Stimulated activated CD8-positive, alpha-beta memory T cell treated with anti-CD3 and anti-CD28 coated beads, Interleukin-4, amount 100 ng/mL, for 24 hours (primary cell): ENCODE data around the gene PDE2A.

Experiments used
- DNase-seq: peaks from one replicate; pipeline ENCODE4 v3.0.0-alpha.2; 2020; ENCODE audit warnings: low read depth

The PDE2A gene

DNA sequence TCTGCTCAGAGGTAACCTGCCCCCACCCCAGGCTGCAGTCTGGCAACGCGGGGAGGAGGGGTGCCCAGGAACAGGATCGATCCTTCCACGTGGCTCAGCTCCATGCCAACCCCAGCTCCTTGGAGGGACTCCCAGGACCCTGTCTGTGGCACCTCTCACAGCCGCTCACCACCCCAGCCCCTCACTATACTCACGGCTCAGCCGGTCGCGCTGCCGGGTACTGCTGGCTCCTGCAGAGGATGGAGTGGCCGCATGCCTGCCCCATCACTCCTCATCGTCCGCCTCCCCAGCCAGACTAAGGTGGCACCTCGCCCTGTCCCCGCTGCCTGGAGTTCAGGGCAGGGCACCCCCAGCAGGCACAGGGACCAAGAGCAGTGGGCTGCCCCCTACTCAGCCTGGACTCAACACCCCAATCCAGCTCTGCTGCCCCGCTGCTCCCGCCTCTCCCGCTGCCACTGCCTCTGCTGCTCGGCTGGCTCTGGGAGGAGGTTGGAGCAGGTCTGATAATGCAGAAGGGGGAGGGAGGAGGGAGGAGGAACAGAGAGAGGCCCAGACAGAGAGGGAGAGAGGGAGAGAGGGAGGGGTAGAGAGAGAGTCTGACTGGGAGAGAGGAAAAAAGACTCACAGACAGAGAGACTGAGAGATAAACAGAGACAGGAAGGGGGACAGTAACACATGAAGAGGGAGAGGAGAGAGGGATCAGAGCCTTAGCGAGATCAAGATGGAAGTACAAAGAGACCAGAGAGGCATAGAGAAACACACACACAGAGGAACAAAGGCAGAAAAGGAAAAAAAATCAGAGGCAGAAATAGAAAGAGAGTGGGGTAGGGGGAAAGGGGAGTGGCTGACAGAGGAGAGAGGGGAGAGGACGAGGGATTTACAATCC, at the start of gene PDE2A:
PDE2A (minus strand) TSS at position 480 of the 886 bp plus-strand sequence; CDS start at position 265, 215 bp downstream.
- no peak for DNase-seq

DNA sequence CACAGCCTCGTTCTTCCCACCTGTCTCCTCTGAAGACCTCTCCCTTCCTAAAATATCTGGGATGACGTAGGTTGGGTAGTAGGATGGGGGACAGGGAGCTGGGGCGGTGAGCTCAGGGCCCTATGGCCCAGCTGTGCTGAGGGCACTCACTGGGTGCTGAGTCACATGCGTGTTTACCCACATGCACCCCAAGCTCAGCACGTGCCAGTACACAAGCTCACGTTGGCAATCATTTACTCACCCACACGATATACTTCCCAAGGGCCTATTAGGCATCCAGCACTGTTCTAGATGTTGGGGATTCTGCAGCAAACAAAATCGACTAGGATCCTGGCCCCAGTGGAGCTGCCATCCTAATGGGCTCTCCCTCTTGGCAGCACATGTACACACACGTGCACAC, 49.3 kb upstream of the PDE2A start:
- DNase-seq, result no peak

DNA sequence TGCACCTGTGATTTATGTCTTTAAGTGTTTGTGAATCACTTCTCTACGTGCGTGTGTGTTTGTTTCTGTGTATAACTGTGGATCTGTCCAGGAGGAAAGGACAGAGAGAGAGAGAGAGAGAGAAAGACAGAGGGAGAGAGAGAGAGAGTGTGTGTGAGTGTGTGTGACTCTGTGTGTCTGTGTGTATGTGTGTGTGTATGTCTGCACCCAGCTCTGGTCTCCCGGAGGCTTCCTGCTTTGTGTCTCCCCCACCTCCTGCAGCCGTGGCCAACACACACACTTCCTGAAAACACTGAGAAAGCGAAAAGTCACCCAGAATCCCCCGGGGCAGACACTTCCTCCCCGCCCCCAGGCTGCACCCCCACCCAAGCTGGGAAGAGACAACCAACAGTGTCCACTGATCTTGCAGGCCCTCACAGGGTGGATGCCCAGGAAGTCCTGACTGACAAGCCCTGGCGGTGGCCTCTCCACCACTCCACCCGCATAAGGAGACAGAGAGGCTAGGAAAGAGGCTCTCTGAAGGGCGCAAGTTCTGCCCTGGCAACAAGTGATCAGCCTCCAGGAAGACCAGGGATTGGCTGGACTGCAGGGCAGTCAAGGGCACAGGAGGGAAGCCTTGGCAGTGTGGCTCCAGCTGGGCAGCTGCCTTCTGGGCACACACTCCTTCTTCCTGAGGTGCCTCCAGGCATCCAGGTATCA, 48.0 kb upstream of the PDE2A start:
- peak; percentile 64 for DNase-seq

DNA sequence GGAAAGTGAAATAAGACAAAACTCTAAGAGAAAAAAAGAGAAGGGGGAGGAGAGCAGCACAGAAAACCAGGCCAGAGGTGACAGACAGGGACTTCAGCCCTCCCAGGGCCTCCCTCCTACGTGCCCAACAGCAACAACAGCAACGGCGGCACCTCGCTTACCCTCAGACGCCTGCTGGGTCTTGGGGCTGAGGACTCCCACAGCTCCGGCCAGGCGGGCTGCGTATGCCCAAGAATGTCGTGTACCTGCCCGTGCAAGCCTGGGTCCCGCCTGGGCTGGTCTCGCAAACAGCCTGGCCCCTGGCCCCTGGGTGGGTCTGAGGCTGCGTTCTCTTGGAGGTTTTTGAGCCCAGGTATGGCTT, 47.4 kb upstream of the PDE2A start:
- peak; percentile 24 for DNase-seq

DNA sequence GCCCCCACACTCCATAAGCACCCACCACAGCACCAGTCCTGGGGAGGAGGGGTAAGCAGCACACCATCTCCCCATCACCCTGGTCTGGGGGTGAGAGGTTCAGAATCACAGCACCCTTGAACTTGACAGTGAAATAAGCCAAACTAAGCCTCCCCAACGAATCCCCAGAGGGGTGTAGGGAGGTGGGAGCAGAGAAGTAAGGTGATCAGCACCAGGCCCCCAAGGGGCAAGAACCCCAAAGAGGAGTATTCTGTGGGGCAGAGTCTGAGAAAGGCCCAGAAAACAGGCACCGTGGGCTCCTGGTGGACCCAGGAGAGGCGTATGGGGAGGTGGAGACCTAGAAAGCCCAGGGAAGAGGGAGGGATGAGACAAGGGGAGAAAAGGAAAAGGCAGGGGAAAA, 47.1 kb upstream of the PDE2A start:
- DNase-seq, result no peak

DNA sequence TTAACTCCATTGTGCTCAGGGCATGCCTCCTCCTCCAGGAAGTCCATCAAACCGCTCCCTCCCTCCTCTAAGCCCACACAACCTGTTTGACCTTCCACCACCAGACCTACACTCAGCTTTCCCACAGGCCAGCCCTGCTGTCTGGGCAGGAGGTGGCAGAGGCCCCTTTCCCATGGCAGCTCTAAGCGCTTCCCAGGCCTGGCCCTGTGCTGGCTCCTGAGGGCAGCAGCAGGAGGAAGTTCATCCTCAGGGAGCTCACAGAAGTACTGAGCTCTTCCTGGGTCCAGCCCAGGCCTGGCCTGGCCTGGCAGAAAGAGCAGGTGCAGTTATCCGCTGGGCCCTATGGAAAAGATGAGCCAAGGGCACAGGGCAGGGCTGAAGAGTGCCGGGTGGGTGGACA, 46.6 kb upstream of the PDE2A start:
- no peak for DNase-seq

DNA sequence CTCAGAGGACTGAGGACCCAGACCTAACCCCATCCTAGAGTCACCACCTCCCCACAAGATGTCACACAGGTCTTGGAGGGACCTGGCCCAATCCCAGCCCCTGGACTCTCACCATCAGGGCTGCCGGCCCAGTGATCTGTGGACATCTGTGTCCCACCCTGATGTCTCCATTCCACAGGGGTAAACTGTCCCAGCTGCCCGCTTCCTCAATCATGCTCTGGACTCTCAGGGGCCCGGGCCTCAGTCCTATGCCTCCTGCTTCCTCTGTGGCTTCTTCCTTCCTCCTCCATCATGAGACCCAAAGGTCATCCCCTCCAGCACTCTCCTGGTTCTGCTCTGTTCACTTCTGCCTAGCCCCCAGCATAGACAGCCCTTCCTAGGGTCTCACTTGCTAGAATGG, 45.8 kb upstream of the PDE2A start:
- DNase-seq, result no peak

DNA sequence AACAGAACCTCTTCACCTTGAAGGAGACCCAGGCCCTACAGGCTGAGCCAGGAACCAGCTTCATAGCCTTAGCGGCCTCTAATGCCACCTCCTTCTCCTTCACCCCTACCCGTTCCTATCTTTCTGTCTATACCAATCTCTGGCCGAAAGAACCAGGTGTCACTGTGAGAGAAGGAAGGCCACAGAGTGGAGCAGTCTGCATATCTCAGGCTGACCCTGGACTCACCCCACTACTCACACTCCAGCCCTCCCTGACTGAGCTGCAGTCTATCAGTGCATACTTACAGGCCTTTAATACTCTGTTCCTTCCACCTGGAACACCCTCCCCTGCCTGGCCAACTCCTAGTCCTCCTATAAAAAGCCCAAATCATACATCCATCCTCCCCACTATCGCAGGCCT, 45.3 kb upstream of the PDE2A start:
- no peak for DNase-seq

DNA sequence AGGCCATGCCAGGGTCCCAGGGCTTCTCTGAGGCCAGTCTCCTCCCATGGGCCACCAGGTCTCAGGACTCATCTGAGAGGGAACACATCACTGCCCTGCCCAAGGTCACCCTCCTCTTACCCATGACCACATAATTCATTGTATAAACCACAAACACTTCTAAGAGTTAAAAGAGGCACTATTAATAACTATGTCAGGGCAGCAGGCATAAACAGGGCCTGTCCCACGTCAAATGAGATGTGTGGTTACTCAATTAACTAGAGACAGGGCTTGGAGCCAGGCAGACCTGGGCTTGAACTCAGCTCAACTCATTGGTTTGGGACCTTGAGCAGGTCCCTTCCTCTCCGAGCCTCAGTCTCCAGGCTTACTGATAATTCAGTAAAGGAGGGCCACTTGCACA, 44.9 kb upstream of the PDE2A start:
- no peak for DNase-seq

DNA sequence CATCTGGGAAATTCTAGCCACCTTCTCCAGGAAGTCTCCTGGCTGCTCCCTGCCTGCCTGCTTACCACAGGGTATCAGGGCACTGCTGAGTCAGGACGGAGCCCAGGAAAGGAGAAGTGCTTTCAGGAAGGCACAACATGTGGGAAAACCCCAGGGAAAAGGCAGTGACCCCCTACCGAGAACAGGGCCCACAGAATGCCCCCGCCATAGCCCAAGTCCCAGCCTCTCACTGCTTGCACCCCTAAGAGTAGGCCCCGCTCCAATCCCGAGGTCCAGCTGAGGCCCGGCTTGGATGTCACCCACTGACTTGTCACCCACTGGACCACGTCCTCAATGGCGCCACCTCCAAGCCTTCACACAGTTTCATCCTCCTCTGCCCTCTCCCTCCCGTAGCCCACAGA, 43.9 kb upstream of the PDE2A start:
- DNase-seq, result no peak

DNA sequence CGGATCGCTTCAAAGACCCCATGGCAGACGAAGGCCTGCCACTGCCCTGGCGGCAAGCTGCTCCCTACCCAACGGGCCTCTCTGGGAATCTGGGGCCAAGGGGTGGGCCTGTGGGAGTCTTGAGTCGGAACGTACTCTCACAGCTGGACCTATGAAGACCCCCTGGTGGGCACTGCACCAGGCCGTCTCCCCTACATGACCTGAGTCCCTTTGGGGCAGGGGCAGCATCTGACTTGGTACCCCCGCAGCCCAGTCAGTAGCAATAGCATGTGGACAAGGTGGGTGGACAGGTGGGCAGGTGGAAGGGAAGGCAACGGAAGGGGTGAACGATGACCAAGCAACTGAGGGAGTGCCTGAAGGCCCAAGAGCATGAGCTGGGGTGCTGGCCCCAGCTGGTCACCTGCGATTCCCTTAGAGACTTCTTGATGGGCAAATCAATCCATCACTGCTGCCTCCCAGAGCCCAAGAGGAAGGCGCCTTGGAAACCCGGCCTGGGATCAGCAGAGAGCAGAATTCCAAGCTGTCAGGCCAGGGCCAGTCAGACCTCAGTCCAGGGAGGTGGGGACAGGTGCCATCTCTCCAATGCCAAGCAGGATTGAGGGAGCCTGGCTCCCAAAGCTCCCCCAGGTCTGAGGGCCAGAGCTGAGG, 42.7 kb upstream of the PDE2A start:
- DNase-seq, result no peak

DNA sequence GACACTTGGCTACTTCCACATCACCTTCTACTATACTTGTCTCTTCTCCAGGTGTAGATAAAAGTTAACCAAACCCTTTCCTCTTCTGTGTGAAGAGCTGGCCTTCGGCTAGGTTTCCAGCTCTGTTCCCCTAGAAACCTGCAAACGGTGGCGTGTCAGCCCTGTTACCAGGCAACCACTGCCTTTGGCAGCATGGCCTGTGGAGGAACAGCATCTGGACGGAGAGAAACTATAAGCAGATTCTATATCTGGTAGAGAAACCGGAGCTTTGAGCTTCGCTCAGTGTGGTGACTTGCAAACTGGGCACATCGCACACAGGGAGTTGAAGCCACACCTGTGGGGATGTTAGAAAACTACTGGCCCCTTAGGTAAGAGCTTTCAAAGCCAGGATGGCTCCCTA, 42.1 kb upstream of the PDE2A start:
- no peak for DNase-seq

DNA sequence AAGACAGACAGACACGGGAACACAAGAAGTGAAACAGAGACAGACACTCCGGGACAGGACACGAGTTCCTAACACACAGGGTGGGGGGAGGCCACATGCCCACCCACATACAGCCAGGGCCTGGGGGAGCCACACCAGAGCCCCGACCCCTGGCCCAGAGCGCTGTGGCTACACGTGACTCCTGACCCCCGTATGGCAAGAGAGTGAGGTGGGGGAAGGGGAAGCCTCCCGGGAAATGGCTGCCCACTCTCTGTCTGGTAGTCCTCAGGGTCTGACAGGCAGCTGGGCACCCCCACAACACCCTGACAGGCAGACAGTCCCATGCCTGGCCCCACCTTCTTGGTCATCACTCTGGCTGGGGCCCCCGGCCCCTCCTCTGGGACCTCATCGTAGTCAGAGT, 38.6 kb upstream of the PDE2A start:
- no peak for DNase-seq

DNA sequence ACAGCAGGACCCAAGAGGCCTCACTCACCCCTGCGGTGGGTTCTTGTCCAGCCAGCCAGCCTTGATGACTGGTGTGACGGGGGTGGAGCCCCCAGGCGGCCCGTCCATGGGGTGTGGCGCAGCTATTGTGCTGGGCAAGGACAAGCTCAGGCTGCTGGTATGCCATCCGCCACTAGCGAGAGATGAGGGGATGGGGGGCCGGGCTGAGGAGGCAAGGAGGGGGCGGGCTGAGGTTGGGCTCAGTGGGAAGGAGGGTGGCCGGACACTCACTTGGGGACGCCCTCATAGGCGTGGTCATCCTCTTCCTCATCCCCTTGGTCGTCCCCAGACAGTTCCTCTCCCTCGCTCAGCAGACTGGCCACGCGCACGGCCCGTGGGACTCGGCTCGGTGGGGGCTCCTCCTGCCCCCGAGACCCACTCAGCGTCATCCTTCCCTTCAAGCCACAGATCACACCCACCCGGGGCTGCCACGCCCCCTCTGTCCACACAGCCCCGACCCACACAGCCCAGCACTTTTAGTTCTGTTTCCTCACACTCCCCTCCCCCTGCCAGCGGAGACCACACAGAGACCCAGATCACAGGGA, 38.0 kb upstream of the PDE2A start:
- DNase-seq, result no peak

DNA sequence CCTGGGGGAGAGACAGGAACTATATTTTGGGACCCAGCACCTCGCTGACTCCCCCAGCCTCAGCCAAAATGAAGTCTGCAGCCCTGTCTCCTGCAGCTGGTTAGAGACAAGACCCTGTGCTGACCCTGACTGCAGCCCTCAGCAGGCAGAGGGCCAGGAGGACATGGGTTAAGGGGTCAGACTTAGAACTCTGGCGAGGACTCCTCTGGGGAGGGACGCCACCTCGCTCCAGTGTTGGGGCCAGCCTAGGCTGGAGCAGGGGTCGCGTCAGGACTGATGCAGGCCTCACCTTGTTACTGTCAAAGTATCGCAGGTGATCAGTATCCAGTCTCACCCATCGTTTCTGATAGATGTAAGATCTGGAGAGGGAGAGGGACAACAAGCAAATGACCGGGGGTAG, 36.9 kb upstream of the PDE2A start:
- no peak for DNase-seq

DNA sequence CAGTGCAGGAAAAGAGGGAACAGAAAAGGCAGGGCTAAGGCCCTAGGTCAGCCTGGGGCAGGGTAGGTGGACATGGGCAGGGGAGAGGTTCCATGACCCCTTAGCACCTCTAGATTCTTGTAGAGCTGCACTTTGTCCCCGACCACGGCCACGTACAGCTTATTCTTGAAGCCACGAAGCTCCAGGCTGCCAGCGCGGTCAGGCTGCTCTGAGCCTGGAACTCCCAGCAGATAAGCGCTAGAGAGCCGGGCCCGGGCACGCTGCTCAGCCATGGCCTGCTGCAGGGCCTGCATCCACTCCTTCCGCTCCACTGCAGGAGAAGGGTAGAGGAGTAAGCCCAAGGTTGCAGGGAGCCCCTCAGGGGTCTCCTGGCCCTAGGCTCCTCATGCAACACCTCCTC, 36.1 kb upstream of the PDE2A start:
- DNase-seq, result no peak

DNA sequence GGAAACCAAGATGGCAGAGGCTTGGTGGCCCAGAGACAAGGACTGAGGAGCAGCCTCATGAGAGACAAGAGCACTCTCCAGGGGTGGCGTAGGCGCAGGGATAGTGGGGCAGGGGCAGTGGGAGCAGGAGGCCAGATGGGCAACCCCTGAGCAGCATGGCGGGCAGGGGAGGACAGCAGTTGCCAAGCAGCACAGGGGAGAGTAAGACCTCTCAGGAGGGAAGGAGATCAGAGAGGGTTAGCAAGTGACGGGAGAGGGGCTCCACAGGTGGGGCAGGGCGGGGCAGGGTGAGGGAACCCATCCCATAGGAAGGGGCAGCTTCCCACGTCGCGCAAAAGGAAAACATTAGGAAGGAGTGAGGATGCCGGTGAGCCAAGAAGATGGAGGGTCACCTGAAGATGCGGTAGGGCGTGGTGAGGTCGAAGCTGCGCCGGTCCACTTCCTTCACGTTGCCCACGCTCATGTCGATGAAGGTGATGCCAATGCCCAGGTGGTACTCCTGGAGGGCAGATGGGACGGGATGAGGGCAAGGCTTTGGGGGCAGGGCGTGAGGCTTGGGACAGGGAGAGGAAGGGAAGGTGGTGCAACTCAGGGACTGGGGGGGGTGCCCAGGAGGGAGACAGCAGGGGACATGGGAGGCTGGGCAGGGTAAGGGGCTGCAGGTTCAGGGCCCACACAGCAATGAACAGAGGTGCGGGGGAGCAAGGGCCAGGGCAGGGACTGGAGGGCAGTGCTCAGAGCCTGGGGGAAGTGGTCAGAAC, 35.4 kb upstream of the PDE2A start:
- no peak for DNase-seq

DNA sequence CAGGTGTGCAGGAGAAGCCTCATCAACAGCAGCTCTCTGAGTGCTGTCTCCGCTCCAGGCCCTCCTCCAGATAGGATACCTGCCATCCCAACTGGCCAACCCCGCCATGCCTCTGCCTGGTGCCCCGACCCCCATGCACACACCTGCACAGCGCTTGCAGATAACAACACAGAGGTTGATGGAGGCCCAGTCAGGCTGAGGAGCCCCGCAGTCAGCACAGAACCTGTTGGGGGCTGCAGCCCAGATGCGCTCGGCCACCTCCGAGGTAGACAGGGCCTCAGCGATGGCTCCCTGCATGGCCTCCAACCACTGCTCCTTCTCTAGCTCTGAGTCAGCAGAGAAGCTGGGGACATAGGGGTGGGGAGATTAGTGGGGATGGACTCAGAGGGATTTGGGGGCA, 32.8 kb upstream of the PDE2A start:
- DNase-seq, result no peak

DNA sequence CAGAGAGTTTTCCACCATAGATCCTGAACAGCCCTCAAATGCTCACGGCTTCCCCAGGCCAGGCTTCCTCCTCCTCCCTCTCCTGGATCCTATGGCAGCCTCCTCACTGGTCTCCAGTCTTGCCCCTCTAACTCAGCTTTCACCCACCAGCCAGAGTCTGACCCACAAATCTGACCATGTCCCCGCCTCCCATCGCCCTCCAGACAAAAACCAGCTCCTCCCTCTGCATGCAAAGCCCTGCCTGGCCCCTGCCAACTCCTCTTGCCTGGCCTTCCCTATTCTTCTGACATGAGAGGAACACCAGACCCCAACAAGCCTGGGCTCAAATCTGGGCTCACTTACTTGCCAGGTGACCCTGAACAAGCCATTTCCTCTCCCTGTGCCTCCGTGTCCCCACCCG, 32.4 kb upstream of the PDE2A start:
- DNase-seq, result no peak

DNA sequence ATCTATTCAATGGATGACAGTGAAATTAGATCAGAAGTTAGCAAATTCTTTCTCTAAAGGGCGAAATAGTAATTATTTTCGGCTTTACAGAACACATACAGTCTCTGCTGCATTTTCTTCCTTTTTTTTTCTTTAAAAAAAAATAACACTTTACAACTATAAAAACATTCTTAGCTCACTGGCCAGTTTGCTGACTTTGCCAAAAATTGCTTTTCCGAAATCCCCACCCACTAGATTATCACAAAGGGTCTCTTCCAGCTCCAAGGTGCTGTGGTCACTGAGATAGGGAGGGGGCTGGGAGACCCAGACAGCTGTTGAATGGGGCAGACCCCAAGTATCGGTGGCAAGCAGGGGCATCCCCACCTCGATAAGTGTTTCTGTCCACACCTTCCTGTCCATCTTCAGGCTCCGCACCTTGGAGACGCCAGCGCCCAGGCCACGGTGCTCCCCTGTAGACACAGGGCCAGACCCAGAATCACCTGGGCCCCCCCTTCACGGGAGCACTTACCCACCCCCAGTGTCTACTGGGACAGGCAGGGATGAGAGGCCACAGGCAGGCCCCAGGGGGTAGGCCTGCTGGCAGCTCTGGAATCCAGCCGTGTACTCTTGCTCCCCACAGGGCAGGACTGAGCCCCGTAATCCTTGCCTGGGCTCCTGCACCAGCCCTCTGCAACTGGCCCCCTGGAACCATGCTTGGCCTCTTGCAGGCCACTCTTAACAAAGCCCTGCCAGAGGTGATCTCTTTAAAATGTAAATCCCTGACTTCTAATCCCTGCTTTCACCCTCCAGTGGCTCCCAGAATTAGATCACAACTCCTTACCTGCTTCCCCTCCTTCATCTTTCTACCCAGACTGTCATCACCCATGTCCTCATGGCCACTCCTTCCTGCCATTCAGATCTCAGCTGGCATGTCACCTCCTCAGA, 31.5 kb upstream of the PDE2A start:
- DNase-seq, result no peak

DNA sequence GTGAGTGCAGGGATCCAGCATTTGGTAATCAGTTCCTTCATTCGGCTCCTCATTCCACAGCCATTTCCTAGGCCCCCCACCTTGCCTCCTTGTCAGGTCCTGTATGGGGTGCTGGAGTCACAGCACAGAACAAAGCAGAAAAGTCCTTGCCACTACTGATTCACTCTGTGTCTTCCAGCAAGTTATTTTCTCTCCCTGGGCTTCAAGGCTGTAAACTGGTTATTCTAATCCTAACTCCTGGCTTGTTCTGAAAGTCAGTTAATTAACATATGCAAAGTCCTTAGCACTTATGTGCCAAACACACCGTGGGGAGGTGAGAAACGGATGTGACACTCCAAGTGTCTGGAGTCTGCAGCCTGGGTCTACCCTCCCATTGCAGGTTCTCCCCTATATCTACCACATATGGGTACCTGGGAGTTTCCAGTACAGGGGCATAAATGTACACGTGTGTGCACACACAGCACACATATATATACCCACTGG, 30.6 kb upstream of the PDE2A start:
- no peak for DNase-seq
